ENCODE results near the gene CLPSL1. TPM values are rescaled to one million over a fixed set of nuclear protein-coding genes. Genes with fewer than 3 reads are reported as not detected.

CLPSL1 gene
- total and polyA plus RNA-seq, 2 of the 8 experiments (the other 6 are each of a cell fraction or from before 2014, with no cell fraction given): not detected

- peaks cover 3 to 27% (median 24%) of the 10 kb centered on the region in 4 experiments; a peak in 6 of 7 replicates for H3K4me1 ChIP-seq (replicated peaks in 1 of 4; ENCODE audit: control insufficient read depth in 3 of 4, insufficient read depth in 4 of 4, low read length in 3 of 4)
- H3K23me2 ChIP-seq (ENCODE audit: low read depth, low read length): peaks cover 2% of the 10 kb centered on the region; the same call in 1 of the 2 replicates
- no peak overlapping the region for H3K4ac ChIP-seq (replicated peaks; ENCODE audit: insufficient read length, low read depth, low read length)
- H3K14ac ChIP-seq (ENCODE audit: insufficient read length): no peak overlapping the region
- H3K18ac ChIP-seq (ENCODE audit: extremely low read depth, low read length): peak overlapping the region; percentile 26; the same call in 1 of the 2 replicates
- H2BK120ac ChIP-seq (replicated peaks; ENCODE audit: low read depth, low read length): peak overlapping the region; percentile 44
- H2BK15ac ChIP-seq (ENCODE audit: low read length): peak overlapping the region; percentile 2; the same call in 1 of the 2 replicates
- no peak overlapping the region for H3K56ac ChIP-seq (replicated peaks; ENCODE audit: insufficient read length, low read depth, low read length)
- no peak overlapping the region for H3K4me3 ChIP-seq (ENCODE audit: extremely low read depth in 1 of 4, insufficient read depth in 2 of 4, low read depth in 3 of 4, low read length in 4 of 4)
- no peak overlapping the region for H2AFZ ChIP-seq (ENCODE audit: low read length)
- H3K79me1 ChIP-seq (ENCODE audit: low read depth, low read length): no peaks in the 10 kb centered on the region
- no peaks in the 10 kb centered on the region for H4K20me1 ChIP-seq (replicated peaks in 1 of 2; ENCODE audit: control insufficient read depth in 1 of 2, insufficient read depth in 2 of 2, low read length in 2 of 2)
- ChIA-PET POLR2A (ENCODE audit: partially characterized antibody) (interaction anchor here (1.1 to 8.7 kb wide), 3 partner anchors 12 to 181 kb away, joined by 3 to 84 read pairs (median 8); no protein-coding TSS in a partner anchor), CTCF (ENCODE audit: partially characterized antibody) (interaction anchor here (0.6 to 9.4 kb wide), 8 partner anchors 13 to 67 kb away, joined by 3 to 137 read pairs (median 3); partner anchors contain the start of genes CLPS and CLPSL2)
- H2BK20ac ChIP-seq (ENCODE audit: low read length): no peak overlapping the region; the same call in 1 of the 2 replicates
- no peak overlapping the region for H4K5ac ChIP-seq (ENCODE audit: insufficient read length, low read depth, low read length)
- H2BK12ac ChIP-seq (ENCODE audit: low read depth, low read length): peak overlapping the region; percentile 0; the same call in 1 of the 2 replicates
- H3K36me3 ChIP-seq (ENCODE audit: control insufficient read depth in 2 of 4, insufficient read depth in 4 of 4, low read length in 3 of 4): no peaks in the 10 kb centered on the region
- H2BK5ac ChIP-seq (ENCODE audit: low read depth, low read length): peak overlapping the region; percentile 48; the same call in 1 of the 2 replicates
- H3K23ac ChIP-seq (ENCODE audit: insufficient read length): no peak overlapping the region
- H3K27me3 ChIP-seq (replicated peaks in 1 of 4; ENCODE audit: control insufficient read depth in 3 of 4, extremely low read depth in 1 of 4, insufficient read depth in 3 of 4, low read length in 3 of 4): no peaks in the 10 kb centered on the region; a peak in 1 of 7 replicates
- H3K9ac ChIP-seq (replicated peaks in 1 of 4; ENCODE audit: extremely low read depth in 1 of 4, low read depth in 3 of 4, low read length in 3 of 4): no peak overlapping the region
- H3K9me3 ChIP-seq (ENCODE audit: insufficient read depth in 2 of 2, low read depth in 1 of 2, low read length in 1 of 2): no peaks in the 10 kb centered on the region; a peak in 1 of 4 replicates
- no peak overlapping the region; the same call in none of the 2 replicates for H4K8ac ChIP-seq (ENCODE audit: extremely low read depth, insufficient read depth, low read length)
- no peak for FAIRE-seq
- H2AK5ac ChIP-seq (ENCODE audit: low read depth, low read length): no peak overlapping the region
- H3K27ac ChIP-seq (ENCODE audit: low read depth, low read length): no peak overlapping the region
- DNase-seq (ENCODE audit: low read depth in 1 of 2, low spot score in 2 of 2): peak in 1 of 2 experiments; percentile 64
- H3K4me2 ChIP-seq (ENCODE audit: insufficient read depth in 1 of 2, low read depth in 2 of 2, low read length in 2 of 2): no peak overlapping the region; a peak in 1 of 4 replicates
- no peaks in the 10 kb centered on the region for H3K79me2 ChIP-seq (ENCODE audit: control insufficient read depth in 1 of 2, insufficient read depth in 2 of 2, low read length in 2 of 2)
- 61% methylated on average over 7 of the region's 8 CpGs; no CpG with 5 or more reads in 1 of the 2 experiments for WGBS, 2 experiments (ENCODE audit: extremely low coverage in 1 of 2, insufficient coverage in 1 of 2, insufficient read length in 1 of 2, insufficient replicate concordance in 2 of 2, low coverage in 1 of 2, low lambda C conversion rate in 2 of 2, missing lambda C conversion rate in 1 of 2)
- peak overlapping the region; percentile 29 for H4K91ac ChIP-seq (replicated peaks; ENCODE audit: insufficient read length, low read length)
- peak in 1 of 2 experiments; percentile 38; a peak in 1 of 4 replicates for TF ChIP-seq RAD21 (IDR thresholded peaks at IDR 0.05 in 1 of 2, conservative IDR thresholded peaks at IDR 0.05 in 1 of 2; ENCODE audit: low read depth in 2 of 2, low read length in 2 of 2)
- TF ChIP-seq CHD1 (IDR thresholded peaks at IDR 0.05; ENCODE audit: low read depth, low read length): no peak
- no peak for TF ChIP-seq JUN (IDR thresholded peaks at IDR 0.05; ENCODE audit: low read depth, low read length)
- TF ChIP-seq FOSL1 (IDR thresholded peaks at IDR 0.05; ENCODE audit: insufficient read depth, low read depth, low read length): no peak
- TF ChIP-seq E2F6 (IDR thresholded peaks at IDR 0.05): peak; percentile 69
- 0 out of 2 replicates have a peak, but pooled peaks have one; percentile 12 for TF ChIP-seq SP1 (IDR thresholded peaks at IDR 0.05; ENCODE audit: low read depth, low read length)
- TF ChIP-seq CTCF (IDR thresholded peaks at IDR 0.05; ENCODE audit: control extremely low read depth in 1 of 3, insufficient read depth in 1 of 3, low read depth in 1 of 3, low read length in 3 of 3): peak; percentile 14 to 48 (median 37); a peak in 3 of 4 replicates
- no peak for TF ChIP-seq SUZ12 (IDR thresholded peaks at IDR 0.05; ENCODE audit: low read length)
- TF ChIP-seq TAF1 (IDR thresholded peaks at IDR 0.05; ENCODE audit: low read depth, low read length): no peak
Measured at GRCh38 chr6:35742842-35743241, 38.0 kb upstream of the CLPSL1 start.
